Skeletal muscle tissue (tissue), 4 donors: Measurements from ENCODE around the gene MDP1. TPM values are rescaled to one million over a fixed set of nuclear protein-coding genes. Genes with fewer than 3 reads are reported as not detected.
"Not testable (repeated sequence)": the region's sequence is repeated elsewhere in the genome, so short reads cannot be mapped to it uniquely, and the experiment has no call there.

Experiments
- H3K27ac ChIP-seq: one replicate; pipeline ENCODE4 v1.7.0; 2013; ENCODE audit warnings: mild to moderate bottlenecking, low read depth, low read length, inconsistent platforms
- H3K27me3 ChIP-seq, 3 donors: one replicate each; pipeline ENCODE4 v1.7.0; 2013; ENCODE audit warnings: low read length in 3 of 3; ENCODE audit not compliant: control insufficient read depth in 3 of 3, insufficient read depth in 3 of 3
- H3K36me3 ChIP-seq, 3 donors: one replicate each; pipeline ENCODE4 v1.7.0; 2013; ENCODE audit warnings: low read length in 3 of 3; ENCODE audit not compliant: control insufficient read depth in 3 of 3, insufficient read depth in 3 of 3
- H3K4me1 ChIP-seq, 3 donors: one replicate each; pipeline ENCODE4 v1.7.0; 2013; ENCODE audit warnings: low read length in 3 of 3, mild to moderate bottlenecking in 3 of 3; ENCODE audit not compliant: control insufficient read depth in 3 of 3, insufficient read depth in 3 of 3
- H3K4me3 ChIP-seq, 3 donors: one replicate each; pipeline ENCODE4 v1.7.0; 2013; ENCODE audit warnings: low read length in 3 of 3
- H3K9ac ChIP-seq, 3 donors: one replicate each; pipeline ENCODE4 v1.7.0; 2013; ENCODE audit warnings: low read length in 3 of 3, mild to moderate bottlenecking in 3 of 3, moderate library complexity in 2 of 3, low read depth in 1 of 3
- H3K9me3 ChIP-seq, 3 donors: one replicate each; pipeline ENCODE4 v1.7.0; 2013; ENCODE audit warnings: low read length in 3 of 3; ENCODE audit not compliant: control insufficient read depth in 3 of 3
- total RNA-seq: library from RNA; depleted of rRNA; stranded (reverse); fragments of >200 nt; gene quantifications from one replicate; pipeline ENCODE4 v1.2.3, GENCODE V29; 2014
- donor health status: Osteomylitis.

MDP1 gene
- total RNA-seq, 1 donor from 2014 or later = 9.9 TPM

DNA sequence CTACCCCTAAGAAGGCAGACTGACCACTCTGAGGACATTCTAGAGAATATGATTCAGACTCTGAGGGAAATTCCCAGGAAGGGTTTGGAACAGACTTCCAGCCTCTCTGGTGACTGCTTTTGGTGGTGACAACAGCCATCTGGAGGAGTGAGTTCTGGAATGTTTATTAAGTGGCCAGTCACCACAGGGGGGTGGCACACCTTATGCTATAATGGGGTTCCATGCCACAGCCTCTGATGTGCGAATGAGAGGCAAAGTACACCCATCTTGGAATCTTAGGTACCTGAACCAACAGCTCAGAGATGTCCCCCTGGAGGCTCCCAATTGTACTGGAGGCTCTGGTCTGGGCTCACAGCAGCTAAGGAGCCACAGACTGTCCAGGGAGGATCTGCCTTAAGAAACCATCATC, 36.0 kb upstream of the MDP1 start:
- no peaks in the 10 kb centered on the region for H3K9me3 ChIP-seq
- no peak overlapping the region for H3K9ac ChIP-seq

DNA sequence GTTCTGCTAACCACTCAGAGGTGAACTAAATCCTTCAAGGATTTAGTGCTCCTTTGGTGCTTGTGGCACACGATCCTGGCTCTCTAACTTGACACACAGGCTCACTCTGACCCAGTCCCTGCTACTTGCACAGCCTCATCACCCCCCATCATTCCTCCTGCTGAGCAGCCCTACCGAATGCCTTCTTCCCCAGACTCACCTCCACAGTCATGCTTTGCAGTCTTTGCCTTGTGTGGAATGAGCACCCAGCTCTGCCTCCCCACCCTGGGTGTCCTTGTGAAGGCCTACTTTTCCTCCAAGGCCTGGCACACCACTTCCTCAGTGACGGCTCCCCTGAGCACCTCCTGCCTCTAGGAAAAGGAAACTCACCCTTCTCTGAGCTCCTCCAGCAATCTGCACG, 34.5 kb upstream of the MDP1 start:
- Histone ChIP-seq H3K4me1 (no peaks in the 10 kb centered on the region), H3K27me3 (no peaks in the 10 kb centered on the region), H3K9me3 (no peaks in the 10 kb centered on the region), H3K27ac (no peak overlapping the region), H3K9ac (no peak overlapping the region), H3K36me3 (peaks cover 3 to 9% (median 5%) of the 10 kb centered on the region in 3 donors), H3K4me3 (no peak overlapping the region)

More for the DNA sequence above, 36.0 kb upstream of the MDP1 start:
- no peak overlapping the region for H3K27ac ChIP-seq
- H3K4me3 ChIP-seq = no peak overlapping the region
- no peaks in the 10 kb centered on the region for H3K4me1 ChIP-seq
- H3K36me3 ChIP-seq = peaks cover 3 to 9% (median 5%) of the 10 kb centered on the region in 3 donors
- no peaks in the 10 kb centered on the region for H3K27me3 ChIP-seq

DNA sequence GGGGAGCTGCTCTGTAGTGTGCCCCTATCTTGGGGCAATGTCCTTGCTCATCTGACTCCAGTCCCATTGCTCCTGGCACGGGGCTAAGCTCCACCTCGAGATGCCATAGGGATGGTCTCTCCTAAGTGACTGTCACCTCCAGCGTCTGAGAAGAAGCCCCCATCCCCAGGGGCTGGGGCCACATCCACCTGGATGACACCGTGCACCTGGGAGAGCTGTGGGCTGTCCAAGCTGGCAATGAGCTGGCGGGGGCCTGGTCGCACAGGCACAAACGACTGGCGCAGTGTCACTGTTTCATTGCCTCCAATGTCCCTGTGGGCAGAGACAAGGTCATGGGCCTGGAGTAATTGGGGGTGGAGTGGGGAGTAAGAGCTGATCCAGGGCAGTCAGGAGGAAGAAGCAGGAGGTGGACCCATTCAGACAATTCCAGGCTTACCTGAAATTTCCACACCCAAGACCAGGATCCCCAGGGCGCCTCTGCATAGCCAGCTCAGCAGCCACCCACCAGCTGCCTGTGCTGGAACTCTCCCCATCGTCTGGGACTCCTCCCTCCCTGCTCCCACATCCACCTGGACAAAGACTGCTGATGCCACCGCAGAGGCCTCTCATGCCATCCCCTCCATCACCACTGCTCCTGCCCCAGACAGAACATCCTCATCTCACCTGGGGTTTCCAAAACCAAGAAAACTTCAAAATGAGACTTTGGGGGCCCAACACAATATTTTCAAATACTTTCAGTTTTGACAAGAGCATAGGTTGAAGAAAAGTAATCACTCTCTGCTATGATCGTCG, 33.6 kb upstream of the MDP1 start:
- Histone ChIP-seq H3K27me3 (no peaks in the 10 kb centered on the region), H3K4me1 (no peaks in the 10 kb centered on the region), H3K36me3 (peaks cover 0 to 2% (median 2%) of the 10 kb centered on the region in 3 donors), H3K4me3 (no peak overlapping the region), H3K9ac (no peak overlapping the region), H3K27ac (no peak overlapping the region), H3K9me3 (no peaks in the 10 kb centered on the region)

DNA sequence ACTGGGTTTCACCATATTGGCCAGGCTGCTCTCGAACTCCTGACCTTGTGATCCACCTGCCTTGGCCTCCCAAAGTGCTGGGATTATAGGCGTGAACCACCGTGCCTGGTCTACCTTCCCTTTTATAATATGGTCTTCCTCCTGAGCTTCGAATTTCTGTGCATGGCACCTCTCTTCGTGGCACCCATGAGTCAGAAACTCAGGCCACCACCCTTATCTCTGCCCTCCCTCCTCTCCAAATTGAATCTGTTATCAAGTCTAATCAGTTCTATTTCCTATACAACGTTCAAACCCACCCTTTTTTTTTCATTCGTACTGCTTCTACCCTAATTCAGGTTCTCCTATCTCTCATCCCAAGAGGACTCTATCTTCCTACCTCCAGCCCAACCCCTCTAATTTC, 31.6 kb upstream of the MDP1 start:
- H3K4me3 ChIP-seq = no peak overlapping the region
- H3K27me3 ChIP-seq = no peaks in the 10 kb centered on the region
- H3K9ac ChIP-seq = no peak overlapping the region
- H3K9me3 ChIP-seq = no peaks in the 10 kb centered on the region
- H3K4me1 ChIP-seq = peaks cover 6 to 9% (median 6%) of the 10 kb centered on the region in 3 donors
- no peak overlapping the region for H3K27ac ChIP-seq
- peaks cover 0 to 2% (median 0%) of the 10 kb centered on the region in 3 donors for H3K36me3 ChIP-seq

DNA sequence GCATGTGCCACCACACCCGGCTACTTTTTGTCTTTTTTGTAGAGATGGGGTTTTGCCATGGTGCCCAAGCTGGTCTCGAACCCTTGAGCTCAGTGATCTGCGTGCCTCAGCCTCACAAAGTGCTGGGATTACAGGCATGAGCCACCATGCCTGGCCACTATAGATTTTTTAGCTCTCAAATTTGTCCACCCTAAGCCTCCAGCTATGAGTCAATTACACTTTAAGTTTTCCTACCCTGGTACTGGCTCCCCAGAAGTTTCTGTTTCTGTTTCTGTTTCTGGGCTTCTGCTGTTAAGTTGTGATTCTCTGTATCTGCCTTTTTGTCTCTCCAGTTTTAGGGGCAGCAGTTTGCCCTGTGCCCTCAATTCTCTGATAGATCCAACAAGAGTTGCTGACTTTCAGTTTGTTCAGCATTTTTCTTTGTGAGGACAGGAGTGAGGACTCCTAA, 30.9 kb upstream of the MDP1 start:
- H3K9me3 ChIP-seq = no peaks in the 10 kb centered on the region
- peaks cover 0 to 2% (median 0%) of the 10 kb centered on the region in 3 donors for H3K36me3 ChIP-seq
- no peak overlapping the region for H3K27ac ChIP-seq
- peaks cover 8 to 11% (median 9%) of the 10 kb centered on the region in 3 donors for H3K4me1 ChIP-seq
- no peaks in the 10 kb centered on the region for H3K27me3 ChIP-seq
- no peak overlapping the region for H3K4me3 ChIP-seq
- no peak overlapping the region for H3K9ac ChIP-seq

DNA sequence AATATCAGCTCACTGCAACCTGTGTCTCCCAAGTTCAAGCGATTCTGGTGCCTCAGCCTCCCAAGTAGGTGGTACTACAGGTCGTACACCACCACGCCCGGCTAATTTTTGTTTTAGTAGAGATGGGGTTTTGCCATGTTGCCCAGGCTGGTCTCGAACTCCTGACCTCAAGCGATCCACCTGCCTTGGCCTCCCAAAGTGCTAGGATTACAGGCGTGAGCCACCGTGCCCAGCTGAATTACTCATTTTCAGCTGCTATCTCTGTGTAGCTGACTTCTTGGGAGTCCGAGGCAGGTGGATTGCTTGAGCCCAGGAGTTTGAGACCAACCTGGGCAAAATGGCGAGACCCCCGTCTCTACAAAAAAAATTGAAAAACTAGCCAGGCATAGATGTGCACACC, 29.5 kb upstream of the MDP1 start:
- H3K27me3 ChIP-seq, H3K27ac ChIP-seq, H3K9me3 ChIP-seq, H3K9ac ChIP-seq, H3K4me3 ChIP-seq, H3K36me3 ChIP-seq: not testable (repeated sequence)
- H3K4me1 ChIP-seq = peaks cover 21 to 26% (median 23%) of the 10 kb centered on the region in 3 donors

DNA sequence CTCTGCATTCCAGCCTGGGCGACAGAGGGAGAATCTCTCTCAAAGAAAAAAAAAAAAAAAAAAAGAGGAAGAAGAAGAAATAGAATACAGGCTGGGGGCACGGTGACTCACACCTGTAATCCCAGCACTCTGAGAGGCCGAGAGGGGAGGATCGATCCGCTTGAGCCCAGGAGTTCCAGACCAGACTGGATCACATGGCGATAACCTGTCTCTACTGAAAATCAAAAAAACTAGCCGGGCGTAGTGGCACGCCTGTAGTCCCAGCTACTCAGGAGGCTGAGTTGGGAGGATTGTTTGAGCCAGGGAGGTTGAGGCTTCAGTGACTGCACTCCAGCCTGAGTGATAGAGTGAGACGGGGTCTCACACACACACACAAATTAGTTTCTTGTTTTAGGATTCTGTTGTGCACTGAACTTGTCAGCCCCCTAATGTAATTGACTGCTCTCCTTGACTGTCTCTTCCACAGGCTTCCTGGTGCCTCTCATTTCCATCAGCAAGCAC, 27.5 kb upstream of the MDP1 start:
- H3K27me3 ChIP-seq = no peaks in the 10 kb centered on the region
- H3K4me3 ChIP-seq = peak overlapping the region; percentile 80 to 96 (median 96)
- H3K9ac ChIP-seq = peak overlapping the region; percentile 95 to 99 (median 97)
- no peaks in the 10 kb centered on the region for H3K9me3 ChIP-seq
- H3K4me1 ChIP-seq = peaks cover 28 to 39% (median 37%) of the 10 kb centered on the region in 3 donors
- H3K36me3 ChIP-seq = peaks cover 27 to 28% (median 28%) of the 10 kb centered on the region in 3 donors
- peak overlapping the region; percentile 100 for H3K27ac ChIP-seq

DNA sequence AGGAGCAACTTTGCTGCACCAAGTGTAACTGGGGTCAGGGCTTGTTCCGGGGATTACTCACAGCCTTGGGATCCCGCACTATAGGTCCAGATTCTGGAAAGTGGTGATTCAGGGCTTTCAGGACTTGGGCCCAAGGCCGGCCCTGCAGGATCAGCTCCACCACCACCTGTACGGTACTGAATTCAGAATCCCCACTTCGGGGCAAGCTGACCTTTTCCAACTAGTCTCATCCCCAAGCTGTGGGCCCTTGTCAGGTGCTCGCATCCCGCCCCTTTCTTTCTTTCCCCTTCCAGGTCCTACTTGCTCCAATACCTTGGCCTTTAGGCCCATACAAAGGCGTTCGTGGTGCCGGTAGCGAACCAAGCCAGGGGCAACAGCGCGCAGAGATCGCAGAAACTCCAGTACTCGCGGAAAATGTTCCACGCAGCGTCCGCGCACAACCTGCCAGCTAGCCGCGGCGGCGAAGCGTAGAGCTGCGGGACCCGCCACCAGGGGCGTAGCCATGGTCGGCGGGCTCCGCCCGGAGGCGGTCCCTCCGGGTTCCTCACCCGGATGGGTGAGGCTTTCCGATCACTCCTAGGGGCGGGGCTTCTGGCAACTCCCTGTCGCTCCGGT, 26.1 kb upstream of the MDP1 start:
- Histone ChIP-seq H3K9ac (peak overlapping the region; percentile 95 to 99 (median 97)), H3K27me3 (no peaks in the 10 kb centered on the region), H3K4me1 (peaks cover 40 to 52% (median 49%) of the 10 kb centered on the region in 3 donors)

DNA sequence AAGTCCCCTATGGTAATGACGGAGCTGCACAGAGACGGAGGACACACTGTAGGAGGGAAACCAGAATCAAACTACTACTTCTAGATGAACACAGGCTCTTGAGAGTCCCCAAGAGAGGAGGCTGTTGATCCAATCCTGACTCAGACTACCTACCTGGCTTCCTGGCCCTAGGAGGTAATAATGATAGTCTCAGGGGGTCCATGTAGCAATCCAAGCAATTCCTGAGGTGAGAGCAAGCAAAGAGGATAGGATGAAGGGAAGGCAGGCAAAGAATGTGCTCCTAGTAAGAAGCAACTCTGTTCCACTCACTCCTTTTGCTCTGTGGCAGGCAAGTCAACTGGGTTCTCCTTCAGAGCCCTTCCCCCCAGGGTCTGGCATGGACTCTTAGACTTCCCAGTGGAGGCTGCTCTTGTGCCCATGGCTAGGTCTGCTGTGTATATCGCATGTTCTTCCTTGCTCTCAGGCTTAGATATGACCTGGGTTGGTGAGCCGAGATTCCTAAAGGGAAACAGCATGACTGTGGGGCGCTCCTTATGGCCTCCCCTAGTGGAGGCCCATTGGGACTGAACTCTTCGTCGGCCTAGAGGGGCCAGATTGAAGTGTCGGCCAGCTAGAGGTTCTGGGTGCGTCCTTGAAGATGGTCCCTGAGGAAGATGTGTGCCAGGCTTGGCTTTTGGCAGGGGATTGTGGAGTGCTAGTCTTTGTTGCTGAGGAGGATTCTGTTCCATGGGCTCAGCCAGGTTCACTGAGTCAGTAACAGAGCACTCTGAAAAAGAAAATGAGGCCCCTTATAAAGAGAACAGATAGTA, 24.4 kb upstream of the MDP1 start:
- peak overlapping the region in 1 of 3 donors; percentile 1 for H3K4me3 ChIP-seq
- H3K27ac ChIP-seq = peak overlapping the region; percentile 11
- H3K36me3 ChIP-seq = peaks cover 53 to 59% (median 58%) of the 10 kb centered on the region in 3 donors
- peaks cover 44 to 65% (median 58%) of the 10 kb centered on the region in 3 donors for H3K4me1 ChIP-seq
- H3K27me3 ChIP-seq = no peaks in the 10 kb centered on the region
- no peaks in the 10 kb centered on the region for H3K9me3 ChIP-seq
- peak overlapping the region in 2 of 3 donors; percentile 51 to 99 for H3K9ac ChIP-seq

More for the DNA sequence above, 26.1 kb upstream of the MDP1 start:
- Histone ChIP-seq H3K36me3 (peaks cover 39 to 43% (median 41%) of the 10 kb centered on the region in 3 donors), H3K4me3 (peak overlapping the region; percentile 80 to 96 (median 96)), H3K27ac (peak overlapping the region; percentile 100), H3K9me3 (no peaks in the 10 kb centered on the region)
